H1 (cell line): Measurements from ENCODE around the gene TMEM106C.

Source experiments
- CHD1 ChIP-seq: IDR thresholded peaks from 2 replicates; pipeline ENCODE4 v1.6.1; 2012; ENCODE audit warnings: low read depth, low read length, improper control_type of control experiment
- CTCF ChIP-seq, 3 experiments: IDR thresholded peaks; 1 replicate in 2 of 3; 2 replicates in 1 of 3; pipeline versions ENCODE4 v1.5.1 to v1.6.1; 2011; ENCODE audit warnings: low read length in 3 of 3, mild to moderate bottlenecking in 3 of 3, inconsistent platforms in 2 of 3, low read depth in 1 of 3, moderate library complexity in 1 of 3; ENCODE audit not compliant: insufficient read depth in 1 of 3; ENCODE audit errors: control extremely low read depth in 1 of 3
- EP300 ChIP-seq, 2 experiments: IDR thresholded peaks; 1 replicate in 1 of 2; 2 replicates in 1 of 2; pipeline ENCODE4 v1.6.1; 2011 to 2012; ENCODE audit warnings: low read depth in 2 of 2, low read length in 2 of 2, mild to moderate bottlenecking in 2 of 2, borderline replicate concordance in 1 of 2, inconsistent platforms in 1 of 2, moderate library complexity in 1 of 2
- MAX ChIP-seq: IDR thresholded peaks from 2 replicates; pipeline ENCODE4 v1.6.1; 2012; ENCODE audit warnings: inconsistent platforms
- SIRT6 ChIP-seq: IDR thresholded peaks from one replicate; pipeline ENCODE4 v1.7.1; 2012; ENCODE audit warnings: low read length, inconsistent platforms
- ZNF274 ChIP-seq: IDR thresholded peaks from 2 replicates; pipeline ENCODE4 v1.7.0; 2012; ENCODE audit warnings: low read length, borderline replicate concordance; ENCODE audit errors: extremely low read depth

- TF ChIP-seq CHD1 (no peak), CTCF (IDR thresholded peaks at IDR 0.05; ENCODE audit: control extremely low read depth in 1 of 3, insufficient read depth in 1 of 3, low read depth in 1 of 3, low read length in 3 of 3) (no peak), ZNF274 (no peak), EP300 (IDR thresholded peaks at IDR 0.05; ENCODE audit: borderline replicate concordance in 1 of 2, low read depth in 2 of 2, low read length in 2 of 2) (no peak), MAX (no peak), SIRT6 (no peak)
Measured at GRCh38 chr12:47941475-47941780, 22.0 kb upstream of the TMEM106C start.
